Measurements from ENCODE around the gene AFF3.

GRCh38 chr2:99507937-99508818 lies 634.2 kb downstream of the AFF3 start:
- TF ChIP-seq EZH2 (IDR thresholded peaks at IDR 0.05; ENCODE audit: borderline replicate concordance) (no peak), CTCF (IDR thresholded peaks at IDR 0.05; ENCODE audit: poor library complexity) (no peak), EZH2phosphoT487 (IDR thresholded peaks at IDR 0.05; ENCODE audit: low read depth, severe bottlenecking, unreplicated experiment) (no peak)

Data from hepatocyte (in vitro differentiated cells).